Right atrium auricular region (tissue), 2 donors: ENCODE results near the gene CREB3. TPM values are rescaled to one million over a fixed set of nuclear protein-coding genes. Genes with fewer than 3 reads are reported as not detected.

ENCODE experiments used
- DNase-seq: peaks from one replicate; pipeline ENCODE4 v3.0.0-alpha.2; 2019; ENCODE audit warnings: low spot score
- H3K27ac ChIP-seq, 2 donors: fragments of 200-600 bp; sonication (generic); 1 replicate in 1 of 2; 2 replicates in 1 of 2; pipeline ENCODE4 v1.5.1; 2016 to 2019
- H3K27me3 ChIP-seq, 2 donors: fragments of 200-600 bp; sonication (generic); one replicate each; pipeline versions ENCODE4 v1.5.1 to v1.6.0; 2017 to 2019
- H3K36me3 ChIP-seq: fragments of 200-600 bp; sonication (generic); one replicate; pipeline ENCODE4 v1.5.1; 2016
- H3K4me1 ChIP-seq, 2 donors: fragments of 200-600 bp; sonication (generic); one replicate each; pipeline versions ENCODE4 v1.5.1 to v1.6.0; 2017 to 2019
- H3K4me3 ChIP-seq, 2 donors: fragments of 200-600 bp; sonication (generic); 1 replicate in 1 of 2; 2 replicates in 1 of 2; pipeline ENCODE4 v1.5.1; 2017 to 2019; ENCODE audit warnings: mild to moderate bottlenecking in 1 of 2, moderate library complexity in 1 of 2
- H3K9me3 ChIP-seq, 2 donors: fragments of 200-600 bp; sonication (generic); one replicate each; pipeline ENCODE4 v1.5.1; 2019
- total RNA-seq, 2 donors: library from RNA; depleted of rRNA; stranded (reverse); fragments of >200 nt; gene quantifications; one replicate each; pipeline ENCODE4 v1.1.0, GENCODE V29; 2016
- TF ChIP-seq, protein P1 (sequence below), 2 donors: fragments of 200-600 bp; sonication (generic); IDR thresholded peaks; one replicate each; pipeline ENCODE4 v1.5.1; 2019; ENCODE audit warnings: antibody characterized with exemption in 2 of 2

The CREB3 gene
- total RNA-seq, 2 donors from 2014 or later = 34.6 to 48.5 TPM

DNA sequence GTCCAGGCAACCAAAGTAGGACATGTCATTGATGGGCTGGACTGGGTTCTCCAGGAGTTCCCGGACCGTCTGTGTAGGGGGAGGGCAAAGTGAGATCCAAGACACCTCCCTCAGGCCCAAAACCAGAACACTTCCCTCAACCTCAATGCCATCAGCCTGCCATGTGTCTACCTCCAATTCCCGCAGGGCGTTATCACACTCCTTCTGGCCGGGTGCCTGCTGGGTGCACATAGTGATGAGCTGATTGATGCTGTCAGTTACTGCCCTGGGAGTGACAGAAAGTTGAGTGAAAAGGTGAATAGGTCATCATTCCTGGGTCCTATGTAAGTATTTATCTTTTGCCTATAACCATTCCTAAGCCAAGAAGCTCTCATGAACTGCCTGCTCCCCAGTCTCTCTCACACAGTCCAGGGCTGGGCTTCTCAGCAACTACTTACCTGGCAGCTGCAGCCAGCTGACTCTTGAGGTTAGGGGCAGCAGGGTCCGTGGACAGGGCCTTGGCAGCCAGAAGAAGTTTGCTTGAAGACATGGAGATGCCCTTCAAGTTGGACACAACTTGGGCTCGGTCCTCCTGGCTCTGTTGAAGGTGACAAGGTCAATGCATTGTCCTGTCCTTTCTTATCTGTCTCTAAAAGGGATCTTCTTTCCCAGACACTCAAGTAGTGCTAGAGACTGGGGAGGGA, 21.5 kb upstream of the CREB3 start:
- H3K27ac ChIP-seq = peak overlapping the region in 1 of 2 donors; percentile 47
- DNase-seq = no peak
- H3K27me3 ChIP-seq = no peaks in the 10 kb centered on the region
- H3K9me3 ChIP-seq = no peaks in the 10 kb centered on the region
- H3K4me1 ChIP-seq = peaks cover 0 to 10% of the 10 kb centered on the region in 2 donors
- no peak overlapping the region for H3K4me3 ChIP-seq
- H3K36me3 ChIP-seq = peaks cover 99% of the 10 kb centered on the region
- TF ChIP-seq, protein P1, sequence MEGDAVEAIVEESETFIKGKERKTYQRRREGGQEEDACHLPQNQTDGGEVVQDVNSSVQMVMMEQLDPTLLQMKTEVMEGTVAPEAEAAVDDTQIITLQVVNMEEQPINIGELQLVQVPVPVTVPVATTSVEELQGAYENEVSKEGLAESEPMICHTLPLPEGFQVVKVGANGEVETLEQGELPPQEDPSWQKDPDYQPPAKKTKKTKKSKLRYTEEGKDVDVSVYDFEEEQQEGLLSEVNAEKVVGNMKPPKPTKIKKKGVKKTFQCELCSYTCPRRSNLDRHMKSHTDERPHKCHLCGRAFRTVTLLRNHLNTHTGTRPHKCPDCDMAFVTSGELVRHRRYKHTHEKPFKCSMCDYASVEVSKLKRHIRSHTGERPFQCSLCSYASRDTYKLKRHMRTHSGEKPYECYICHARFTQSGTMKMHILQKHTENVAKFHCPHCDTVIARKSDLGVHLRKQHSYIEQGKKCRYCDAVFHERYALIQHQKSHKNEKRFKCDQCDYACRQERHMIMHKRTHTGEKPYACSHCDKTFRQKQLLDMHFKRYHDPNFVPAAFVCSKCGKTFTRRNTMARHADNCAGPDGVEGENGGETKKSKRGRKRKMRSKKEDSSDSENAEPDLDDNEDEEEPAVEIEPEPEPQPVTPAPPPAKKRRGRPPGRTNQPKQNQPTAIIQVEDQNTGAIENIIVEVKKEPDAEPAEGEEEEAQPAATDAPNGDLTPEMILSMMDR (IDR thresholded peaks at IDR 0.05) = no peak

DNA sequence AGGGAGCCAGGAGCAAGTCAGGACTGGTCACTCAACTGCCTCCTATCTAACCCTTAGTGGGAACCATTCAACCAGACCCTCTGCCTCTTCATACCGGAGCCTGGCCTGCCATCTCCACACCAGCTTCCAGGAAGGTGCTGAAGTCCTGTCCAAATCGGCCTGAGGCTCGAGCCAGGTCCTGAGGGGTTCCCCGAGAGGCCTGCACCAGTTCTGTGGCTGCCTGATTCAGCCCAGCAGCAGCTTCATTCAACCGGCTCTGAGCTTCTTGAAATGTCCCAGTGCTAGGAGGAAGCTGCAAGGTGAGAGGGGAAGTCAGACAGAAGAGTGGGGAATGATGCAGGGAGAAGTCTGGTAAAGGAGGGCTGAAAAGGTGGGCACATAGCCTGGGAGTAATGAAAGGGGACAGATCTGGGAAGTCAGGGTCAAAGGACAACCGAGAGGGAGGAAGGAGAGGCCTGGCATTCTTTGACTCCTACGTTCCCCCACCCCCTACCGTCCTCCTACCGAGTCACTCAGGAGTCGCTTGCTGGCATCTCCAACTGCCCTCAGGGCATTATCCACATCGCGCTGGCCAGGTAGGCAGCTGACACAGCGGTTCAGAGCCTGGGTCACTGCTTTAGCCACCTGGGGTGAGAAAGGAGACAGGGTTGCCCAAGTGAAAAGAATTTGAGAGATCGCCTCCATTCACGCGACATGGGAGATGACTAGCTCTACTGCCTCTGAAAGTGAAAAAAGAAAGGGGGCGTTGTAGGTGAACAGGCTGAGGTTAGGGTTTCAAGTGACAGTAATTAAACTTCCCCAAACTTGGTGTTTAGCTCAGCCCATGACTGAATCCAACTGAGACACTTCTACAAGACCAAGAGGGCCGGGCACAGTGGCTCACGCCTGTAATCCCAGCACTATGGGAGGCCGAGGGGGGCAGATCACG, 20.7 kb upstream of the CREB3 start:
- peaks cover 99% of the 10 kb centered on the region for H3K36me3 ChIP-seq
- DNase-seq = no peak
- H3K27me3 ChIP-seq = no peaks in the 10 kb centered on the region
- H3K4me3 ChIP-seq = no peak overlapping the region
- H3K27ac ChIP-seq = peak overlapping the region in 1 of 2 donors; percentile 47
- no peaks in the 10 kb centered on the region for H3K9me3 ChIP-seq
- peaks cover 0 to 10% of the 10 kb centered on the region in 2 donors for H3K4me1 ChIP-seq
- TF ChIP-seq, protein P1 (IDR thresholded peaks at IDR 0.05) = no peak

DNA sequence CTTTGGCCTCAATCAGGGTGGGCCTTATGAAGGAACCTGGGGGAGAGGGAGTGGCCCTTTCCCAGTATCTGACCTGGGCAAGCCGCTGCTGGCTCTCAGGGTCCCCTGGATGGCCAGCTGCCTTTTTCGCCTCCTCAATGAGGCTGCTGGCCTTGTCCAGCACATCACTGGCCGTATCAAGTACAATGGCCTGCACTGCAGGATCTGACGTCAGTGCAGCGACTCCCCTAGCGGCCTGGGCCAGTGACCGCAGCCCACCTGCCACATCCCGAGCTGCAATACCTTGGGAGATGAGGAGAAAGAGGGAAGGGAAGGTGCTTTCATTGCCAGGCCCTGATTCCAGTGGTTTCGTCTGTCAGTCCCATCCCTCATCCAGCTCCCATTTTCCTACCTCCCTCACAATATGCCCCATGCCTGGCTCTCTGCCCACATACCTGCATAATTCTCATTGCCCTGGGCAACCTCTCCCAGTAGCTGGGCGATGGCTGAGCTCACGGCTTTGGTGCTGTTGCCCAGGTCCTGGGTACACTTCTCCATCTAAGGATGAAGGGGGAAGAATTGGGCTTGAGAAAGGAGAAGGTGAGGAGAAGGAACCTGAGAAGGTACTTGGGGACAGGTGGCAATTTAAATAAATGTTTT, 19.6 kb upstream of the CREB3 start:
- Histone ChIP-seq H3K9me3 (no peaks in the 10 kb centered on the region), H3K27ac (no peak overlapping the region), H3K36me3 (peaks cover 99% of the 10 kb centered on the region), H3K27me3 (no peaks in the 10 kb centered on the region), H3K4me1 (peaks cover 0 to 10% of the 10 kb centered on the region in 2 donors), H3K4me3 (no peak overlapping the region)
- no peak for DNase-seq
- TF ChIP-seq, protein P1 (IDR thresholded peaks at IDR 0.05) = no peak

DNA sequence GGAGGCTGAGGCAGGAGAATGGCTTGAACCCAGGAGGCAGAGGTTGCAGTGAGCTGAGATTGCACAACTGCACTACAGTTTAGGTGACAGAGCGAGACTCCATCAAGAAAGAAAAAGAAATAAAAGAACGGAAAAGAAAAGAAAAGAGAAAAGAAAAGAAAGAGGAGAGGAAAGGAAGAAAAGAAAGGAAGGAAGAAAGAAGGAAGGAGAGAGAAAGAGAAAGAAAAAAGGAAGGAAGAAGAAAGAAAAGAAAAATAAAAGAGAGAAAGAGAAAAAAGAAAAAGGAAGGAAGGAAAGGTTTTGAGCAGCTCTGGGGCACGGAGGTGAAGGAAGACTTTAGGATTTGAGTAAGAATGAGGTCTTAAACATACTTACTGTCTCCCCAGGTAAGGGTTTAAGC, 18.9 kb upstream of the CREB3 start:
- H3K36me3 ChIP-seq = peaks cover 99% of the 10 kb centered on the region
- H3K4me3 ChIP-seq = no peak overlapping the region
- peaks cover 0 to 10% of the 10 kb centered on the region in 2 donors for H3K4me1 ChIP-seq
- DNase-seq = no peak
- H3K9me3 ChIP-seq = no peaks in the 10 kb centered on the region
- TF ChIP-seq, protein P1 (IDR thresholded peaks at IDR 0.05) = no peak
- no peak overlapping the region for H3K27ac ChIP-seq
- H3K27me3 ChIP-seq = no peaks in the 10 kb centered on the region

DNA sequence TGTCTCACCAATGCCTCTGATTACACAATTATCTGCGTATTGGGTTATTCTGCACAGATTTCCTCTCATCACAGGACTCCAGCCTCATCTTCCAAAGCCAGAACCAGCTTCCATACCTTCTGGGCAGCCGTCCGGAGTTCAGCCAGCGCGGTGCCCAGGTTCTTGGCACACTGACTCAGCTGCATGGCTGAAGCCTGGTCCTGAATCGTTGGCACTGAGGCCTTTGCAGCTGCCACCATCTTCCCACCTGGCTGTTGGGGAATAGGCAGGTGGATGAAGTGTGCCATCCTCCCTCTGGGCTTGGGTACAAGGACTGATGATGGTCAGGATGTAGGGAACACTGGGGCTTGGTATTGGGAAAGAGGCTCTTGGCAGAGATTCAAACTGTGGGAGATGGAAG, 18.3 kb upstream of the CREB3 start:
- TF ChIP-seq, protein P1 (IDR thresholded peaks at IDR 0.05) = no peak
- Histone ChIP-seq H3K4me1 (peaks cover 0 to 10% of the 10 kb centered on the region in 2 donors), H3K36me3 (peaks cover 99% of the 10 kb centered on the region), H3K4me3 (no peak overlapping the region), H3K9me3 (no peaks in the 10 kb centered on the region), H3K27ac (no peak overlapping the region), H3K27me3 (no peaks in the 10 kb centered on the region)
- no peak for DNase-seq
